ENCODE results near the gene COL28A1.

- TF ChIP-seq, protein P1, sequence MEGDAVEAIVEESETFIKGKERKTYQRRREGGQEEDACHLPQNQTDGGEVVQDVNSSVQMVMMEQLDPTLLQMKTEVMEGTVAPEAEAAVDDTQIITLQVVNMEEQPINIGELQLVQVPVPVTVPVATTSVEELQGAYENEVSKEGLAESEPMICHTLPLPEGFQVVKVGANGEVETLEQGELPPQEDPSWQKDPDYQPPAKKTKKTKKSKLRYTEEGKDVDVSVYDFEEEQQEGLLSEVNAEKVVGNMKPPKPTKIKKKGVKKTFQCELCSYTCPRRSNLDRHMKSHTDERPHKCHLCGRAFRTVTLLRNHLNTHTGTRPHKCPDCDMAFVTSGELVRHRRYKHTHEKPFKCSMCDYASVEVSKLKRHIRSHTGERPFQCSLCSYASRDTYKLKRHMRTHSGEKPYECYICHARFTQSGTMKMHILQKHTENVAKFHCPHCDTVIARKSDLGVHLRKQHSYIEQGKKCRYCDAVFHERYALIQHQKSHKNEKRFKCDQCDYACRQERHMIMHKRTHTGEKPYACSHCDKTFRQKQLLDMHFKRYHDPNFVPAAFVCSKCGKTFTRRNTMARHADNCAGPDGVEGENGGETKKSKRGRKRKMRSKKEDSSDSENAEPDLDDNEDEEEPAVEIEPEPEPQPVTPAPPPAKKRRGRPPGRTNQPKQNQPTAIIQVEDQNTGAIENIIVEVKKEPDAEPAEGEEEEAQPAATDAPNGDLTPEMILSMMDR (IDR thresholded peaks at IDR 0.05) = no peak
- no peak for TF ChIP-seq POLR2AphosphoS5 (IDR thresholded peaks at IDR 0.05)
These were observed 19.0 kb downstream of the COL28A1 start for GRCh38 chr7:7516662-7517061.

Data from prostate gland (tissue), 2 donors.